GM19455 (cell line): Measurements from ENCODE around the gene SCUBE3.

Source experiments
- ATAC-seq: cut with Tn5 transposase; IDR thresholded peaks from one replicate; pipeline ENCODE4 v1.9.1; 2021; ENCODE audit not compliant: unreplicated experiment

Gene SCUBE3

DNA sequence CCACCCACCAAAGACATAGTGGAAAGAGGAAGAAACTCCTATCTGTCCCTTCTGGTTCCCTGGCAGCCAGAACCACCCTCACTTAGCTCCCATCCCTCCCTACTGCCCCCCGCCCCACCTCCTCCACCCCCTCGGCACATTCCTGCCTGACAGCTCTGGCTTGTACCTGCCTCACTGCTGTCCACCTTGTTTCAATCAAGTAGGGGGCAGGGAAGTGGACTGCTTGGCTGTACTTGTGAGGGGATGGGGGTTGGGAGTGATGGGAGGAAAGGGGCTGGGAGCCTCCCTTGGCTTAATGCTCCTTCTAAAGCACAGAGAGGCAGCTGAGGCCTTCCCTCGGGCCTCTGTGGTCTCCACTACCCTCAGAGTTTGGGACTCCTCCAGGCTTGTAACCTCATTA lies 23.7 kb downstream of the SCUBE3 start:
- no peak for ATAC-seq

DNA sequence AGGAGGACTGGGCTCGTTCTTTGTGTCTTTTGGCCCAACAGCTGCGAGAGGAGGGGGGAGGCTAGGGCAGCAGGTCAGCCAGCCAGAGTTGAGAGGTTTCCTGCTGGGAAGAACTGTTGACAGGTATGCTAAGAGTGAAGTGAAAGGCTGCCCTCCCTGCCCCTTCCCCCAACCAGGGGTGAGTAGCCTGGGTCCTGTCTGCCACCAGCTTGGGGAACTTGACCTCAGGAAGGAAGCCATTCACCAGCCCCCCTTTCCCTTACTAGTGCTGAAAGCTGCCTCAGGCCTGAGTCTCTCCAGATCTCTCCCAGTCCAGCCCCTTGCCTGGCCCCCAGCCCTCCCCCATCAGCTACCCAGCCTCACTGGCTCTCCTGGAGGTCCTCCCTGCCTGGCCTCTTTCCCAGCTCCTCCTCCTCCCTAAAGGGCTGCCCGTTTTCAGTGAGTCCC lies 25.1 kb downstream of the SCUBE3 start:
- ATAC-seq = no peak

DNA sequence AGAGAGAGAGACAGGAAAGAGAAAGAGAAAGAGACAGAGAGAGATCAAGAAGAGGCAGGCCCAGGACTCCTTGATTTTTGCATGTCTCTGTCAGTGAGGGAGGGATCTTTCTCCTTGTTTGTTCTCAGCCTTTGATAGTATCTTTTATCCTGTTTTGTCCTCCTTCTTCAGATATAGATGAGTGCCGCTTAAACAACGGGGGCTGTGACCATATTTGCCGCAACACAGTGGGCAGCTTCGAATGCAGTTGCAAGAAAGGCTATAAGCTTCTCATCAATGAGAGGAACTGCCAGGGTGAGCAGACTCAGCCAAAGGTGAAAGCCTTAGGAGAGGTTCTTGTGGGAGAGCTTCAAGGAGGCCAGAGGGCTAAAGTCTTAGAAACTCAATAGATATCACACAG lies 25.8 kb downstream of the SCUBE3 start:
- no peak for ATAC-seq

DNA sequence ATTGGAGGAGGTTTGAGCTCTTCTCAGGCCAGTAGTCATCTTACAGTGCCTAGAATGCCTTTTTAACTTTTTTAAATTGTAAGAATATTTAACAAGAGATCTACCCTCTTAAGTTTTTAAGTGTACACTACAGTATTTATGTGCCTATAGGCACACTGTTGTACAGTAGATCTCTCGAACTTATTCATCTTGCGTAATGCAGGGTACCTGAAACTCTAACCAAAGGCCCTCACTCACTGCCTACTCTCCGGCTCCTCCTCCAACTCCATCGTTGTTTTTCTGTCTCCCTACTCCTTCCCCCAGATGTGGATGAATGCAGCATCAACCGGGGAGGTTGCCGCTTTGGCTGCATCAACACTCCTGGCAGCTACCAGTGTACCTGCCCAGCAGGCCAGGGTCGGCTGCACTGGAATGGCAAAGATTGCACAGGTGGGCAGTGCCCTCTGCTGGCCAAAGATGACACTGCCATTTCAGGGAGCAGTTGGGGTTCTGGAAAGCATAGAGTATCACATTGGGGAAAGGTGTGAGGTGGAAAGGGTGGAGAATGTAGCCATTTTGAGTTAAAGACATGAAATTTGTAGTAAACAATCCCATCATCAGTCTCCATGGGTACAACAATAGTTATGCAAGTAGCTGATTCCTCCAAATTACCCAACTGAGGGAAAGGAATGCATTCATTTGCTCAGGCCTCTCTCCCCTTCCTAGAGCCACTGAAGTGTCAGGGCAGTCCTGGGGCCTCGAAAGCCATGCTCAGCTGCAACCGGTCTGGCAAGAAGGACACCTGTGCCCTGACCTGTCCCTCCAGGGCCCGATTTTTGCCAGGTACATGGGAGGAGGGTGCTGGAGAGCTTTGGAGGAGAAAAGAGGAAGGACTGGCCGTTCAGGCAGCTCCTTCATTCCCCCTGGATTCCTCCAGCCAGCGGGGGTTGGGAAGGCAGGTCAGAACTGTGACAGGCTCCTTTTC lies 27.4 kb downstream of the SCUBE3 start:
- no peak for ATAC-seq

DNA sequence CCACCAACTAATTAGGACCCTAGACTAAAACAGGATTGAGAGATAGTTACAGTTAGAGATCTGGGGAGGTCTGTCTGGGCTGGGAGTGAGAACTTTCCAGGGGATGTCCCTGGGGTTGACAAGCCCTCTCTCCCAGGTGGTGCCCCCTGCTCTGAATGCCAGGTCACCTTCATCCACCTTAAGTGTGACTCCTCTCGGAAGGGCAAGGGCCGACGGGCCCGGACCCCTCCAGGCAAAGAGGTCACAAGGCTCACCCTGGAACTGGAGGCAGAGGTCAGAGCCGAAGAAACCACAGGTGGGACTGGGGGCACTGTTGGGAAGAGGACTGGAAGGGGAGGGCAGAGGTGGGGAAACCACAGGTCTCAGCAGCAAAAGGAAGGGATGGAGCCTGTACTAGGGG lies 28.7 kb downstream of the SCUBE3 start:
- no peak for ATAC-seq

DNA sequence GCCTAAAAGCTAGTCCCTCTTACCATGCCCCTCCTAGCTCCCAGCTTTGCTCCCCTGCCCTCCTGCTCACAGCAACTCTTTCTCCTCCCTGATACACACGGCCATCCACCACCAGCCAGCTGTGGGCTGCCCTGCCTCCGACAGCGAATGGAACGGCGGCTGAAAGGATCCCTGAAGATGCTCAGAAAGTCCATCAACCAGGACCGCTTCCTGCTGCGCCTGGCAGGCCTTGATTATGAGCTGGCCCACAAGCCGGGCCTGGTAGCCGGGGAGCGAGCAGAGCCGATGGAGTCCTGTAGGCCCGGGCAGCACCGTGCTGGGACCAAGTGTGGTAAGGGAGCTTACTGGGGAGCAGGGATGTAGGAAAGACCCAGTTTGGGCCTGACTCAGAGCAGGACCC lies 29.1 kb downstream of the SCUBE3 start:
- ATAC-seq = no peak

DNA sequence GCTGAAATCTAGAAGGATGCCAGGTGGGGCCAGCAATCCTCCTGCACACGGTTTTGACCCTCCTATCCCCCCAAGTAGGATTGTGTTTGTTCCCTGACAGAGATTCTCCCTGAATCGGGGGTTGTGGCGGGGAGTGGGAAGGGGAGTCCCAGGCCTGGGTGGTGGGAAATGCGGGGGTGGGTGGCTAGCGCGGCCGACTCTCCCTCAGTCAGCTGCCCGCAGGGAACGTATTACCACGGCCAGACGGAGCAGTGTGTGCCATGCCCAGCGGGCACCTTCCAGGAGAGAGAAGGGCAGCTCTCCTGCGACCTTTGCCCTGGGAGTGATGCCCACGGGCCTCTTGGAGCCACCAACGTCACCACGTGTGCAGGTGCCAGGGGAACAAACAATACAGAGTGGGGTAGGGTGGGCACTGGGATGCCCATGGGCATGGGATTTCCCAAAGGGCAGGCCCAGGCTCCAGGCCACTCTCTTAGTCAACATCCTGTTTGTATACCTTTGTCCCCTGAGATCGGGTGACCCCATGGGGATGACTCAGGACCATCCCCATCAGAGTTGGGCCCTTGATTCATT lies 29.7 kb downstream of the SCUBE3 start:
- no peak for ATAC-seq

DNA sequence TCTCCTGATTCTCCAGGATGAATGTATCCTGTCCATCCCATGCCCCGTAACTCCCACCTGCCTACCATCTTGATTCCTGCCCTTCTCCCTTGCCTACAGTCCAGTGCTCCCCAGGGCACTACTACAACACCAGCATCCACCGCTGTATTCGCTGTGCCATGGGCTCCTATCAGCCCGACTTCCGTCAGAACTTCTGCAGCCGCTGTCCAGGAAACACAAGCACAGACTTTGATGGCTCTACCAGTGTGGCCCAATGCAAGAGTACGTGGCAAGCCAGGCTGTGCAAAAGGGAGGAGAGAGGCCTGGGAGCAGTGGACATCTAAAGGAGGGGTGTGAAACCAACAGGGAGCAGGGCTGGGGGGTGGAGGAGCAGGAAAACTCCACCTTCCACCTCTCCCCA lies 30.8 kb downstream of the SCUBE3 start:
- no peak for ATAC-seq

DNA sequence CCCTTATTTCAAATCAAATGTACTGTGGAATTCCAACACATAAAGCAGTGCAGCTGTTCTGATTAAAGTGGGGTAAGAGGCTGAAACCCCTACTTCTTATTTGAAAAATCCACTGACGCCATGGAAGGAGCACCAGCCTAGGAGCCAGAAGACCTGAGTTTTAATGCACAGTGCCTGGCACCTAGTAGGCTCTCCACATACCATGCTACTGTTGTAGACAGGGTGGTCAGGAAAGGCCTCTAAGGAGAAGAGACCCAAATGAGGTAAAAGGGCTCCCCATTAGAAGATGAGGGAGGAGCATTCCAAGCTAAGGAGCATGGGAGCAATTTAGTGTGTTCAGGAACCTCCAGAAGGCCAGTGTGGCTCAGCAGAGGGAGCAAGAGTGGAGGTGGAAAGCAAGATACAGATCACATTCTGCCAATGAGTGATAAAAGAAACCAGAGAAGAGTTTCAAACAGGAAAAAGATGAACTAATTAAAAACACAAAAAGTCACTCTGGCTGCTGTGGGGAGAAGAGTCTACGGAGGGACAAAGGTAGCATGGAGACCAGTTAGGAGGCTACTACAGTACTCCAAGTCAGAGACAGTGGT lies 34.0 kb downstream of the SCUBE3 start:
- ATAC-seq = no peak

DNA sequence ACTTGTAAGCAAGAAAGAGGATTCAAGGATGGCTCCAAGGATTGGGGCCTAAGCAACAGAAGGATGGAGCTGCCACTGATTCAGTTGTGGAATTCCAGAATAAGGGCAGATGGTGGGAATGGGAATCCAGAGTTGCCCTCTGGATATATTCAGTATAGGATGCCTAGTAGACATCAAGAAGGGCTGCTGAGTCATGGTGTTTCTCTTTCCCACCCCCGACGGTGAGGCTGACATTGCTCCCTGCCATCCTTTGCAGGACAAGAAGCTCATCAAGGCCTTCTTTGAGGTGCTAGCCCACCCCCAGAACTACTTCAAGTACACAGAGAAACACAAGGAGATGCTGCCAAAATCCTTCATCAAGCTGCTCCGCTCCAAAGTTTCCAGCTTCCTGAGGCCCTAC lies 34.5 kb downstream of the SCUBE3 start:
- ATAC-seq = no peak

DNA sequence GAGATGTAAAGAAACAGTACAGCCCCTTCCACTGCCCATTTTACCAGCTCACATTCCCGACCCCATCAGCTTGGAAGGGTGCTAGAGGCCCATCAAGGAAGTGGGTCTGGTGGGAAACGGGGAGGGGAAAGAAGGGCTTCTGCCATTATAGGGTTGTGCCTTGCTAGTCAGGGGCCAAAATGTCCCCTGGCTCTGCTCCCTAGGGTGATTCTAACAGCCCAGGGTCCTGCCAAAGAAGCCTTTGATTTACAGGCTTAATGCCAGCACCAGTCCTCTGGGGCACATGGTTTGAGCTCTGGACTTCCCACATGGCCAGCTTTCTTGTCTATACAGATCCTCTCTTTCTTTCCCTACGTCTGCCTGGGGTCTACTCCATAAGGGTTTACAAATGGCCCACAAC lies 35.2 kb downstream of the SCUBE3 start:
- no peak for ATAC-seq

DNA sequence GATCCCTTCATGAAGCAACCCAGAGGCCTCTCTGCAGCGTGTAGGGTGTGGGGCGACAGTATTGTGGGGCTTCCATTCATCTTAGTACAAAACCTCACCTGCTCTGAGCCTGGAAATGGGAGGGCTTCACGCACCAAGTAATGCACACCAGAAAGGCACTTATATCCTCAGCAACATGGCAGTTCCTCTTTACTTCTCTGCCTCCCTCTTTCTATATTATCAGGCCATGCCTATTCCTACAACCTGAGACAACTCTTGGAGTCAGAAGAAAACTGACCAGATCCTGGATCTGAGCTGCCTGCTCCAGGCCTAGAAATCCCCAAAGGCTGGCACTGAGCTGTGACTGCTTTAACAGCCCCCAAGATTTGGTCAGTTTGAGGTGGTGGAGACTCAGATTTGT lies 38.2 kb downstream of the SCUBE3 start:
- no peak for ATAC-seq

DNA sequence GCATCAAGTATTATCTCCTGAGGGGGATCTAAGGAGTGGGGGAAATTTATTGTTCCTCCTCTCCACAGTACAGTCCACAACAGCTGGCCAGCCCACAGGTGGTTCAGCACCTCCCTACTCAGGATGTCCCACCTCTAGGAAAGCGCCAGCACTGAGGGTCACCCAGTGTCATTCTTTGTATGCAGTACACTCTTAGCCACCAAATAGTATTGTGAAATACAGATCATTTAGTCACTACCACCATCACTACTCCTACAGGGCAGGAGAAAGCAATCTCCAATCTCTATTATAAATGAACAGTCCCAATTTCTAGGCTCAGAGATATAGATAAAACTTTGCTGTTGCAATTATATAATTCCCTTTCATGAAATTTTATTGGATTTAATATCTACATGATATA lies 39.5 kb downstream of the SCUBE3 start:
- no peak for ATAC-seq

DNA sequence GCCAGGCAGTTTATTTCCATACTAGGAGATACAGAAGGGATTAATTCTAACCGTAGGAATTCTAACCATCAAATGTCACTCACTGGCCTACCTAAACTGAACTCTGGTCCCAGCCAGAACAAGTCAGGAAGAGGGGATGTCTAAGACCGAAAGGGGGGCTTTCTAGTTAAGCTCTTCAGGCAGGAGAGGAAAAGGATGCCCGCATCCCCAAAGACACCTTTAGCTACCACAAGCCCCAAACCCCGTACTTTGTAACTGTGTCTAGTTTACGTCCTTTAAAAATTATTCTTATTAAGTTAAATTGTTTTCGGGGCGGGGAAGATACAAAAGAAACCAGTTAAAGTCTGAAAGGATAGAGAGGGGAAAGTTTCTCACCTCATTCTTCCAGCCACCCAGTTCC lies 44.6 kb downstream of the SCUBE3 start:
- ATAC-seq = no peak

DNA sequence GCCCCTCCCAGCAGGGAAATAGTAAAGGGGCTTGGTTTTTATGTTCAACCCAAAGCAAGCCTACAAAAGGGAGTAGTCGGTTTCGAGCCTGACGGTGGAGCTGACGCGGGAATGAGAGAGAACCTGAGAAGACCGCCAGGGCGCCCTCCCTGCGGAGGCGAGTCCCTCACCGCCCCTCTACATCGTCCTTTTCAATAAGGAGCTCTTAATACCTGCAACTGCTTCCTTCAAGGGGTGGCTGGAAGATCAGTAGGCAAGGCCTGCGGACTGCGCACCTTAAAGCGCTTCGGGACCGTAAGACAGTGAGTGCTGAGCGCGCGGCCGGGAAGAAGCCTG lies 45.1 kb downstream of the SCUBE3 start:
- peak; percentile 17 for ATAC-seq

DNA sequence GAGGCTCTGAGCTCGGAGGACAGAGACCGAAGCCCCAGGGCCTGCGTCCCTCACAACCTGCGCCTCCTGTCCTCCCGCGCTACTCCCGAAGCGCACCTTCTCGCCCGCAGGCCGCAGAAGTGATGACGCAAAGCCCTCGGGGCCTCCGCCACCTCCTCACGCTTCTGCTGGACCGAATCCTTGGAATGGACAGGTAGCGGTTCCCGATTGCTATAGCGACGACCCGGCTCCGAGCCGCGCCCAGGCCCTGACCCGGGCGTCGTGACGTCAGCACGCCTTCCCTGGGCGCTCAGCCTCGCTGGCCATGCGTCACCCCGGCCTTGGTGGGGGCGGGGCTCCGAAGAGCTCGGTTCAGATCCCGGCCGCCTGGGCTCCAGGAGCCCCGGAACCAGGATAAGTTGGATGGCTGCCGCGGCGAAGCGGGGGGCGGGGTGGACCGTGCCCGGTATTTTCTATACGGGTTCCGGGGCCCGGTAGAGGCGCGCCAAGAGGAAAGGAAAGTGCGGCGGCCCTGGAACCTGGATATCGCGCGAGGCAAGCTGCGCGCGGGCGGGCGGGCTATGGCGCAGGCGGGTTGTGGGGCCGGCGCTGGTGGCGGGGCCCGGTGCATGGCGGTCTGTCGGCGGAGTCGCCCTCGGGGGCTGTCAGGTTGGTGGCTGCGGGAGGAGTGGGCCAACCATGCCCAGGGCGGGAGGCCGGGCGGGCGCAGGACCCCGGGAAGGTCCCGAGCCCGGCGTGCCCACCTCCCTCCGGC lies 45.6 kb downstream of the SCUBE3 start, which contains the start of gene ZNF76:
TSS of gene ZNF76 (plus strand) at position 542 of the 754 bp plus-strand sequence. CDS start 21,417 bp downstream, outside the sequence.
- ATAC-seq = peak; percentile 84

DNA sequence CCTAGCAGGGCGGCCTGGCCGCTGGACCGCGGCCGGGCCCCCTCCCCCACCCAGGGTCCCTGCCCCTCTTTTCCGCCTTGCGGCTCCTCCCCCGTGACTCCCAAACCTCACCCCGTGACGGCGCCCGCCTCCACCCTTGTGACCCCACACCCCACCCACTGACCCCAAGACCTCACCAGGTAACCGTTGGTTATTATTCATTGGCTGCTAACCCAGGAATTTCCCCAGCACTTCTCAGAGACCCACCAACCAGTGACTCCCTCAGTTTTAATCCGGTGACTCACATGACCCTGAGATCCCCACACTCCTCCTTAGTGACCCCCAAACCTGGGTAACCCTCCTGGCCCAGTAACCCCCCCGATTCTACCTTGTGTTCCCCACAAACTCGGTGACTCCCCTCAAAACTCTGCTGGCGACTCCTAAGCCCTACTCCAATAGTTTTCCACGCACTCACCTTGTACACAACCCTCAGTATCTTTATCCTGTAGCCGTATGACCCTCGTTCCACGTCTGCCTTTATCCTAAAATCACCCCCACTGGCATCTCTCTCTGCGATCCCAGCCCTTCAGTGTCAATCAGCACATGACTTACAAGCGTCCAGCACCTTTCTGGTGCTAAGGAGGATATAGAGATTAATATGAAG lies 46.3 kb downstream of the SCUBE3 start:
- peak; percentile 37 for ATAC-seq

DNA sequence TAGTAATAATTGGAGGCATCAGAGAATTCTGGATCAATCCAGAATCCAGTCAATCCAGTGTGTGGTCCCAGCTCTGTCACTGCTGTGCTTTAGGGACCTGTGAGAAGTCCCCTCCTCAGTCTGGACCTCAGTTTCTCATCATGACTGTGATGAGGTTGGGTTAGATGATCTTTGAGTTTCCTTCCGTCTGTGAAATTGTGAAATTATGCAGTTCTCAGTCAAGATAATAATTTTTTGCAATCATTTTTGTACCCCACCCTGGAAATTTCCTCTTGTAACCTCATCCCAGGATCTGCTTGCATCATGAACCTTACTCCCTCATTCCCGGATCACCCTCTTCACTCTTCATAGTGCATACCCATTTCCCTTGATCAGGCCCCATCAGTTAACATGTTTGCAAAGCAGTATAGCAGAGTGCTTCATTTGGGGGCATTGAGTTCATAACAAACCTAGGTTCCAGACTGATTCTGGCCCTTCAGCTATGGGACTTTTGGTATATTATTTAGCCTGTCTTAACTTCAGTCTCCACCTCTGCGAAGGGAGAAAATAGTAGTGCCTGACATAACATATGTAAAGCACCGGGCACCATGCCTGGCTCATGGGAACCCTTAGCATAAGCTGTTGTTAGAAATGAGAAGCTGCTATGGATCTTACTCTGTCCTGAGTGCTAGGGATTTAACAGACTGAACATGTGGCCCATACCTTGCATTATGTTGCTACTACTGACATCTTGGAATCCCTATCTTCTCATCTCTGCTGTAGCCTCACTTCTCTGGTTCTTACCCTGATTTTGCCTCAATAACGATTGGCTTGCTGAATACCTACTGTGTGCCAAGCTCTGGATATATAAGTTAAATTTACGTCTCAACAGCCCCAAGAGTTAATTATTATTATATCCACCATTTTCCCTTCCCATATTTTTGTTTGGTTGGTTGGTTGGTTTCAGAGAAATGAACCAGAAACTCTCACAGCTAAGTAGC lies 47.1 kb downstream of the SCUBE3 start:
- no peak for ATAC-seq

DNA sequence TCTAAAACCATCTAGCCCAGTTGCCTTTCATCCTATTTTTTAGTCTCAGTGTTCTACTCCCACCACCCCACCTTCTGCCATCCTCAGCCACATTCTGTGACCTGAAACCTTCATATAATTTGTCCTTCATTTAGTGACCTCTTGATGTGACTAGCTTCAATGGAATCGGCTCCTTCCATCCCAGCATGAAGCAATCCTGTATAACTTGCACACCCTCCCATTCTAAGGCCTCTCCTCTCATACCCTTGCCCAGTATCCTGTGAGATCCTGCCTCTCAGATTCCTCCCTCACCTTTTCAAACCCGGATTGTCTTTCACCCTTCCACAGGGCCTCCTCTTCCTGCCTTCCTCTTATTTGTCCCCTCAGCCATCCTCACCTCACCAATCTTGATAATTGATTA lies 48.8 kb downstream of the SCUBE3 start:
- ATAC-seq = no peak
